GM12878 (cell line): ENCODE results near the gene OR10V1. TPM values are rescaled to one million over a fixed set of nuclear protein-coding genes. Genes with fewer than 3 reads are reported as not detected.

Experiments used
- ATAC-seq: fragments of 200-7000 bp; cut with Tn5 transposase; 3 replicates; pipeline ENCODE4 v1.9.1; 2020; ENCODE audit warnings: mild to moderate bottlenecking, moderate library complexity
- BruUV-seq: library from RNA; stranded (reverse); fragments of 400-500 nt; replicated peaks from 2 replicates; lab custom pipeline; 2021; lab: Mats Ljungman, UMichigan
- CTCF ChIA-PET: fragments of 300-600 bp; sonication (Branson Sonifier 250); formaldehyde crosslinking; extraction: SDS; loops from one replicate; lab custom pipeline; 2021; ENCODE audit warnings: inconsistent platforms; lab: Yijun Ruan, JAX
- POLR2A ChIA-PET: fragments of 350-600 bp; formaldehyde crosslinking; extraction: SDS; loops from one replicate; lab custom pipeline; 2021; ENCODE audit warnings: inconsistent platforms; lab: Charles Lee
- RAD21 ChIA-PET: fragments of 300-600 bp; sonication (Branson Sonifier 250); formaldehyde crosslinking; loops from one replicate; lab custom pipeline; 2023; ENCODE audit warnings: antibody characterized with exemption; ENCODE audit not compliant: unreplicated experiment; lab: Charles Lee
- SMC1A ChIA-PET: fragments of 300-600 bp; sonication (Branson Sonifier 250); formaldehyde crosslinking; loops from one replicate; lab custom pipeline; 2023; ENCODE audit not compliant: unreplicated experiment, uncharacterized antibody; lab: Charles Lee
- DNase-seq: peaks from one replicate; pipeline ENCODE4 v3.0.0-alpha.2; 2011; ENCODE audit warnings: low read depth, low spot score
- FAIRE-seq: peaks from 3 replicates; lab custom pipeline; 2011; peaks lifted over from hg19 to GRCh38; lab: Jason Lieb, UNC
- H2AFZ ChIP-seq: 2 replicates; pipeline ENCODE4 v1.6.0; 2011; ENCODE audit warnings: low read depth, low read length, control low read depth; ENCODE audit not compliant: control insufficient read depth
- H3K27ac ChIP-seq: 2 replicates; pipeline ENCODE4 v1.5.1; 2011; ENCODE audit warnings: control low read depth; ENCODE audit not compliant: control insufficient read depth, insufficient read depth
- H3K27me3 ChIP-seq, 2 experiments: replicated peaks in 1 of 2; 2 replicates each; pipeline versions ENCODE4 v1.6.0 to v1.6.1; 2011; ENCODE audit warnings: low read length in 1 of 2; ENCODE audit not compliant: control insufficient read depth in 2 of 2, insufficient read depth in 2 of 2
- H3K36me3 ChIP-seq, 2 experiments: 2 replicates each; pipeline ENCODE4 v1.5.1; 2011; ENCODE audit warnings: low read length in 1 of 2; ENCODE audit not compliant: control insufficient read depth in 2 of 2, insufficient read depth in 2 of 2
- H3K4me1 ChIP-seq: 2 replicates; pipeline ENCODE4 v1.6.1; 2011; ENCODE audit warnings: mild to moderate bottlenecking, low read length, moderate library complexity, mixed read lengths; ENCODE audit not compliant: control insufficient read depth, insufficient read depth
- H3K4me2 ChIP-seq: 2 replicates; pipeline ENCODE4 v1.6.0; 2011; ENCODE audit warnings: control low read depth; ENCODE audit not compliant: control insufficient read depth, insufficient read depth
- H3K4me3 ChIP-seq: fragments of 200-600 bp; sonication (generic); 2 replicates; pipeline ENCODE4 v1.5.1; 2016
- H3K79me2 ChIP-seq: 2 replicates; pipeline ENCODE4 v1.6.0; 2011; ENCODE audit warnings: low read length; ENCODE audit not compliant: control insufficient read depth, insufficient read depth
- H3K9ac ChIP-seq: 2 replicates; pipeline ENCODE4 v1.8.0; 2011; ENCODE audit warnings: low read length, control low read depth, mixed read lengths; ENCODE audit not compliant: control insufficient read depth, insufficient read depth
- H3K9me3 ChIP-seq: replicated peaks from 3 replicates; pipeline ENCODE4 v1.5.1; 2011; ENCODE audit warnings: mild to moderate bottlenecking, low read length; ENCODE audit not compliant: control insufficient read depth, insufficient read depth
- H4K20me1 ChIP-seq: 2 replicates; pipeline ENCODE4 v1.6.0; 2011; ENCODE audit not compliant: control insufficient read depth, insufficient read depth
- NR2F1 ChIP-seq: fragments of 450-650 bp; conservative IDR thresholded peaks from 2 replicates; pipeline ENCODE4 v1.6.1; 2017; ENCODE audit warnings: mild to moderate bottlenecking
- WGBS: methylation state at CpG from one replicate; pipeline ENCODE4 v1.1.6; 2016; ENCODE audit warnings: low lambda C conversion rate; ENCODE audit not compliant: insufficient replicate concordance, insufficient coverage; ENCODE audit errors: missing lambda C conversion rate; 5-methylcytosine and 5-hydroxymethylcytosine counted together
- in situ Hi-C: fragments of 300-500 bp; cut with MboI; formaldehyde crosslinking; loops from 9 replicates; pipeline ENCODE4 v1.14.3; 2018; ENCODE audit warnings: mixed read lengths
- intact Hi-C: fragments of 100-400 bp; cut with micrococcal nuclease; formaldehyde crosslinking; loops from one replicate; pipeline ENCODE4 v1.14.2; 2022; ENCODE audit not compliant: unreplicated experiment
- polyA plus RNA-seq, 11 experiments: library from polyadenylated mRNA; depleted of rRNA in 4 of 11; unstranded in 6 of 11; stranded (reverse) in 5 of 11; fragments of >200 nt; fragmentation: Nextera tagmentation in 4 of 11; fragmentation: Illumina TruSeq in 1 of 11; extraction: Ambion mirVana in 4 of 11; extraction: Trizol in 1 of 11; gene quantifications; 1 replicate in 1 of 11; 2 replicates in 10 of 11; pipeline versions ENCODE4 v1.2.1 to v1.2.3, GENCODE V29; 2011 to 2016; ENCODE audit warnings: inconsistent platforms in 2 of 11, missing spikeins in 2 of 11, low read depth in 1 of 11
- total RNA-seq, 4 experiments: library from RNA; depleted of rRNA in 3 of 4; stranded (reverse); fragments of >200 nt in 3 of 4; fragmentation: Illumina TruSeq in 1 of 4; extraction: Trizol in 1 of 4; gene quantifications; 2 replicates each; pipeline versions ENCODE4 v1.2.1 to v1.2.3, GENCODE V29; 2013 to 2021
- TF ChIP-seq, protein P1 (sequence below): IDR thresholded peaks from 2 replicates; pipeline ENCODE4 v1.6.1; 2012; ENCODE audit warnings: low read depth, low read length, improper control_type of control experiment
- TF ChIP-seq, protein P2 (sequence below): IDR thresholded peaks from 2 replicates; pipeline ENCODE4 v1.6.1; 2011; ENCODE audit warnings: low read depth, low read length, improper control_type of control experiment, borderline replicate concordance
- TF ChIP-seq, protein P3 (sequence below): fragments of 450-650 bp; IDR thresholded peaks from 2 replicates; pipeline ENCODE4 v1.6.1; 2016; ENCODE audit warnings: mild to moderate bottlenecking
- TF ChIP-seq, protein P4 (sequence below): fragments of 450-650 bp; formaldehyde crosslinking; IDR thresholded peaks from 2 replicates; pipeline ENCODE4 v1.5.0; 2022; ENCODE audit warnings: mild to moderate bottlenecking, missing genetic modification characterization

Gene OR10V1
- total and polyA plus RNA-seq, 10 of the 15 experiments (the other 5 are each of a cell fraction or from before 2014, with no cell fraction given): not detected

DNA sequence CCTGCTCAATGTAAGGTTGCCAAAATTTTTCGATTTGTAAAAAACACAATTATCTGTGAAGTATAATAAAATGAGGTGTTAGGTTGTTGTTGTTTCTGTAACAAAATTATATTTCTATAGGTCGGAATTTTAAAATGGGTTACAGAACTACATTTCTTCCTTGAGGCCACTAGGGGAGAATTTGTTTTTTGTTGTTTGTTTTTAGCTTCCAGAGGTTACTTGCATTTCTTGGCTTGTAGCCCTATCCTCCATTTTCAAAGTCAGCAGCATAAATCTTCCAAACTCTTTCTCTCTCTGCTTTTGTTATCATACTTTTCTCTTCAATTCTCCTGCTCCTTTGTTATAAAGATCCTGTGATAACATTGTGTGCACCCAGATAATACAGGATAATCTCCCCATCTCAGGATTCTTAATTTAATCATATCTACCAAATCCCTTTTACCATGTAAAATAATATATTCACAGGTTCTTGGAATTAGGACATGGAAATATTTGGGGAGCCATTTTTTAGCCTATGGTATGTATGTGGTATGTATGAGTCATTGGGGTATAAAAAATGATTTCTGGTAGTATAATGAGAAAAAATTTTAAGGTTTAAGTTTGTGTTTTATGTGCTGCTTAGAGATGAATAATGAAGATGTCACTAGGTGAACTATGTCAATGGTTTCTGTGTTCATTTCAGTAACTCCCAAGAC is 35.4 kb downstream of the OR10V1 start:
- Histone ChIP-seq H3K4me2 (no peak overlapping the region), H3K9ac (no peak overlapping the region), H3K4me1 (no peaks in the 10 kb centered on the region), H3K36me3 (no peaks in the 10 kb centered on the region), H3K27me3 (no peaks in the 10 kb centered on the region), H3K27ac (no peak overlapping the region), H2AFZ (no peak overlapping the region), H3K79me2 (no peaks in the 10 kb centered on the region), H3K4me3 (no peak overlapping the region), H4K20me1 (no peaks in the 10 kb centered on the region), H3K9me3 (no peaks in the 10 kb centered on the region)
- ChIA-PET SMC1A (interaction anchor here (1.5 to 2.2 kb wide), 3 partner anchors 112 to 141 kb away, joined by 5 to 12 read pairs (median 6); no protein-coding TSS in a partner anchor), CTCF (interaction anchor here (1.2 to 3.4 kb wide), 4 partner anchors 9 to 145 kb away, joined by 4 to 27 read pairs (median 8); partner anchors contain the start of gene PATL1), RAD21 (interaction anchor here (1.0 to 1.2 kb wide), 2 partner anchors 141 kb away, joined by 4 to 5 read pairs; no protein-coding TSS in a partner anchor), POLR2A (no interaction called here)
- TF ChIP-seq, protein P1, sequence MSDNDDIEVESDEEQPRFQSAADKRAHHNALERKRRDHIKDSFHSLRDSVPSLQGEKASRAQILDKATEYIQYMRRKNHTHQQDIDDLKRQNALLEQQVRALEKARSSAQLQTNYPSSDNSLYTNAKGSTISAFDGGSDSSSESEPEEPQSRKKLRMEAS: no peak
- no peak for TF ChIP-seq NR2F1
- TF ChIP-seq, protein P2, sequence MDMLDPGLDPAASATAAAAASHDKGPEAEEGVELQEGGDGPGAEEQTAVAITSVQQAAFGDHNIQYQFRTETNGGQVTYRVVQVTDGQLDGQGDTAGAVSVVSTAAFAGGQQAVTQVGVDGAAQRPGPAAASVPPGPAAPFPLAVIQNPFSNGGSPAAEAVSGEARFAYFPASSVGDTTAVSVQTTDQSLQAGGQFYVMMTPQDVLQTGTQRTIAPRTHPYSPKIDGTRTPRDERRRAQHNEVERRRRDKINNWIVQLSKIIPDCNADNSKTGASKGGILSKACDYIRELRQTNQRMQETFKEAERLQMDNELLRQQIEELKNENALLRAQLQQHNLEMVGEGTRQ: no peak
- TF ChIP-seq, protein P3, sequence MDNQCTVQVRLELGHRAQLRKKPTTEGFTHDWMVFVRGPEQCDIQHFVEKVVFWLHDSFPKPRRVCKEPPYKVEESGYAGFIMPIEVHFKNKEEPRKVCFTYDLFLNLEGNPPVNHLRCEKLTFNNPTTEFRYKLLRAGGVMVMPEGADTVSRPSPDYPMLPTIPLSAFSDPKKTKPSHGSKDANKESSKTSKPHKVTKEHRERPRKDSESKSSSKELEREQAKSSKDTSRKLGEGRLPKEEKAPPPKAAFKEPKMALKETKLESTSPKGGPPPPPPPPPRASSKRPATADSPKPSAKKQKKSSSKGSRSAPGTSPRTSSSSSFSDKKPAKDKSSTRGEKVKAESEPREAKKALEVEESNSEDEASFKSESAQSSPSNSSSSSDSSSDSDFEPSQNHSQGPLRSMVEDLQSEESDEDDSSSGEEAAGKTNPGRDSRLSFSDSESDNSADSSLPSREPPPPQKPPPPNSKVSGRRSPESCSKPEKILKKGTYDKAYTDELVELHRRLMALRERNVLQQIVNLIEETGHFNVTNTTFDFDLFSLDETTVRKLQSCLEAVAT: no peak
- TF ChIP-seq, protein P4, sequence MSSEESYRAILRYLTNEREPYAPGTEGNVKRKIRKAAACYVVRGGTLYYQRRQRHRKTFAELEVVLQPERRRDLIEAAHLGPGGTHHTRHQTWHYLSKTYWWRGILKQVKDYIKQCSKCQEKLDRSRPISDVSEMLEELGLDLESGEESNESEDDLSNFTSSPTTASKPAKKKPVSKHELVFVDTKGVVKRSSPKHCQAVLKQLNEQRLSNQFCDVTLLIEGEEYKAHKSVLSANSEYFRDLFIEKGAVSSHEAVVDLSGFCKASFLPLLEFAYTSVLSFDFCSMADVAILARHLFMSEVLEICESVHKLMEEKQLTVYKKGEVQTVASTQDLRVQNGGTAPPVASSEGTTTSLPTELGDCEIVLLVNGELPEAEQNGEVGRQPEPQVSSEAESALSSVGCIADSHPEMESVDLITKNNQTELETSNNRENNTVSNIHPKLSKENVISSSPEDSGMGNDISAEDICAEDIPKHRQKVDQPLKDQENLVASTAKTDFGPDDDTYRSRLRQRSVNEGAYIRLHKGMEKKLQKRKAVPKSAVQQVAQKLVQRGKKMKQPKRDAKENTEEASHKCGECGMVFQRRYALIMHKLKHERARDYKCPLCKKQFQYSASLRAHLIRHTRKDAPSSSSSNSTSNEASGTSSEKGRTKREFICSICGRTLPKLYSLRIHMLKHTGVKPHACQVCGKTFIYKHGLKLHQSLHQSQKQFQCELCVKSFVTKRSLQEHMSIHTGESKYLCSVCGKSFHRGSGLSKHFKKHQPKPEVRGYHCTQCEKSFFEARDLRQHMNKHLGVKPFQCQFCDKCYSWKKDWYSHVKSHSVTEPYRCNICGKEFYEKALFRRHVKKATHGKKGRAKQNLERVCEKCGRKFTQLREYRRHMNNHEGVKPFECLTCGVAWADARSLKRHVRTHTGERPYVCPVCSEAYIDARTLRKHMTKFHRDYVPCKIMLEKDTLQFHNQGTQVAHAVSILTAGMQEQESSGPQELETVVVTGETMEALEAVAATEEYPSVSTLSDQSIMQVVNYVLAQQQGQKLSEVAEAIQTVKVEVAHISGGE (CRISPR knock-in tag): no peak
- in situ Hi-C loops (loop anchor here (10.0 to 25.0 kb wide), 2 partner anchors 143 to 391 kb away; no protein-coding TSS in a partner anchor), intact Hi-C loops (no loop called here)
- FAIRE-seq (no peak), ATAC-seq (no peak), DNase-seq (no peak)
- WGBS: 91% methylated on average over 2 of the region's 2 CpGs
- BruUV-seq: no TSS peak
